ENCODE results near the gene NACC2.

The NACC2 gene

DNA sequence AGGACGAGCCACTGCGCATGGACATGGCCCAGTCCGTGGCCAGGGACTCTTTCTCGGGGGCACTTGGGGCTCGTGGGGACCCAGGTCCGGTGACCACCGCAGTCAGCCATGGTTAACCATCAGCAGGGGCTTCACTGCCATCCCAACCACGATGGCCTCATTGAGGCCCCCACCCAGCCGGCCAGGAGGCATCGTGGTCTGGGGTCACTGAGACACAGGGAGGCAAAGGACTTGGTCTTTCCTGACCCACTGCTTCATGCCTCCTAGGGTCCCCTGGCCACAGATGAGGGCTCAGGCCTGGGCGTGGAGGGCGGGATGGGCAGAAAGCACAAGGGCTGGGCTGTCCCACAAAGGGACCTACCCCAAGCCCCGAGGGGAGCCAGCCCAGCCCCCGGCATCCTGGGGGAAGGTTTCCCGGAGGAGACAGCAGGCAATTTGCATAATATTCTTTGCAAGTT lies 6.6 kb downstream of the NACC2 start:
- Histone ChIP-seq H3K4me3 (ENCODE audit: low read length) (no peak overlapping the region), H3K27ac (ENCODE audit: low read length) (no peak overlapping the region), H3K9ac (ENCODE audit: low read length) (no peak overlapping the region), H3K4me1 (ENCODE audit: control insufficient read depth, low read depth, low read length) (peaks cover 3% of the 10 kb centered on the region), H3K27me3 (ENCODE audit: control insufficient read depth, insufficient read depth, low read length) (peaks cover 10% of the 10 kb centered on the region), H3K36me3 (ENCODE audit: control insufficient read depth, low read depth, low read length) (no peaks in the 10 kb centered on the region), H3K9me3 (ENCODE audit: control insufficient read depth, low read depth, low read length) (no peaks in the 10 kb centered on the region)

DNA sequence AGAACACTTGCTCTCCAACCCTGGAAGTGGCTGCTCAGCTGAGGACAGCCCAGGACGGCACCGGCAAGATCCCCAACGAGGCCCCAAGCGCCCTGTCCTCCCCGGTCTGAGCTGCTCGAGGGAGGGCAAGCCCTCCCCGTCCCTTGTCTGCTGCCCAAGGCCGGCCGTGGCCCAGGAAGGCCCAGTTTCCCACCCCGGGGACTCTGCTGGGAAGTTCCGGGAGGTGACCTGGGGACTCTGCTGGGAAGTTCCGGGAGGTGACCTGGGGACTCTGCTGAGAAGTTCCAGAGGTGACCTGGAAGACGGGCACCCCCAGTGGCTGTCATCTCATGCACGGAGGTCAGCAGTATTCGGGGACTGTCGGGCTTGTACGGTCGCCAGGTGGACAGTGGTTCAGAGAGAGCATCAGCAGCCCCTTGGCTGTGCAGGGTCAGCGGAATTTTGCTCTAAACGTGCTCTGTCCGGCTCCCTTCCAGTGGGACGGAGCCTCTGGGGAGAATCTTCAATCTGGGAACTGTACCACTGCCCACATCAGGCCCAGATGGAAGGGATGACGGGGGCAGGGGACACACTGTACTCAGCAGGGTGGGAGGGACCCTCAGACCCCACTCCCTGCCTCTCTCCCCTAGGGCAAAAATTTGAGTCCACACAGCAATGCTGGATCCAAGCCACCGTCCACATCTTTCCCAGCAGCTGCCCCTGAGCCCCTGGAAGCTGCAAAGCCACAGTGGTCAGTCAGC lies 7.2 kb downstream of the NACC2 start:
- no peak overlapping the region for H3K27ac ChIP-seq (ENCODE audit: low read length)
- no peaks in the 10 kb centered on the region for H3K36me3 ChIP-seq (ENCODE audit: control insufficient read depth, low read depth, low read length)
- H3K4me1 ChIP-seq (ENCODE audit: control insufficient read depth, low read depth, low read length), result peaks cover 3% of the 10 kb centered on the region
- H3K9ac ChIP-seq (ENCODE audit: low read length), result no peak overlapping the region
- H3K27me3 ChIP-seq (ENCODE audit: control insufficient read depth, insufficient read depth, low read length), result peaks cover 5% of the 10 kb centered on the region
- H3K4me3 ChIP-seq (ENCODE audit: low read length), result no peak overlapping the region
- no peaks in the 10 kb centered on the region for H3K9me3 ChIP-seq (ENCODE audit: control insufficient read depth, low read depth, low read length)

DNA sequence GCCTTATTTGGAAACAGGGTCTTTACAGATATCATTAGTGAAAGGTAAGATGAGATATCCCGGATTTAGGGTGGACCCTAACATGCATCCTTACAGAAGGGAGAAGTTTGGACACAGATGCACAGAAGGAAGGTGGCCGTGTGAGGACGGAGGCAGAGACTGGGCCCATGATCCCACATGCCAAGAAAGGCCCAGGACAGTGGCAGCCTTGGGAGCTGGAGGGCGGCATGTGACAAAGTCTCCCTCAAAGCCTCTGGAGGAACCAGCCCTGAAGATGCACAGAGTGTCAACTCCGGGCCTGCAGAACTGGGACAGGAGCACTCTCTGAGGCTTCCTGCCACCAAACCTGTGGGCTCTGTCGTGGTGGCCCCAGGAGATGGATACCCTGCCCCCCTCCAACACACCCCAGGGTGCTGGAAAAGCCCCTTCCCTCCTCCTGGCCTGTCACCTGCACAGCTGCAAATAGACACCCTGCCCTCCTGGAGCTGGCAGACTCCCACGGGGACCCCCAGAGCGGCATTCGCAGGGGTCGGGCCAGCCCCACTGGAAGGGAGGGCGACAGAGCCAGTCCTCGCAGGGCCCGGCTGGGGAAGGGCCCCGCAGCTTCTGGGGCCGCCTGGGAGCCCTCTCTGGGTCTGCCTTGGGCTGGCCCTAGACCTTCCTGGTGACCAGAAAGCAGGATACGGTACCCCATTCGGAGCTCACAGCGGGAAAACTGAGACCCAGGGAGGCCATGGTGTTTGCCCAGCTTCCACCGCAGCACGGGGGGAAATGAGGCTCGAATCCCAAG lies 7.9 kb downstream of the NACC2 start:
- peaks cover 3% of the 10 kb centered on the region for H3K4me1 ChIP-seq (ENCODE audit: control insufficient read depth, low read depth, low read length)
- H3K27me3 ChIP-seq (ENCODE audit: control insufficient read depth, insufficient read depth, low read length), result no peaks in the 10 kb centered on the region
- H3K36me3 ChIP-seq (ENCODE audit: control insufficient read depth, low read depth, low read length), result no peaks in the 10 kb centered on the region
- H3K4me3 ChIP-seq (ENCODE audit: low read length), result no peak overlapping the region
- H3K9me3 ChIP-seq (ENCODE audit: control insufficient read depth, low read depth, low read length), result no peaks in the 10 kb centered on the region
- H3K9ac ChIP-seq (ENCODE audit: low read length), result no peak overlapping the region
- no peak overlapping the region for H3K27ac ChIP-seq (ENCODE audit: low read length)

DNA sequence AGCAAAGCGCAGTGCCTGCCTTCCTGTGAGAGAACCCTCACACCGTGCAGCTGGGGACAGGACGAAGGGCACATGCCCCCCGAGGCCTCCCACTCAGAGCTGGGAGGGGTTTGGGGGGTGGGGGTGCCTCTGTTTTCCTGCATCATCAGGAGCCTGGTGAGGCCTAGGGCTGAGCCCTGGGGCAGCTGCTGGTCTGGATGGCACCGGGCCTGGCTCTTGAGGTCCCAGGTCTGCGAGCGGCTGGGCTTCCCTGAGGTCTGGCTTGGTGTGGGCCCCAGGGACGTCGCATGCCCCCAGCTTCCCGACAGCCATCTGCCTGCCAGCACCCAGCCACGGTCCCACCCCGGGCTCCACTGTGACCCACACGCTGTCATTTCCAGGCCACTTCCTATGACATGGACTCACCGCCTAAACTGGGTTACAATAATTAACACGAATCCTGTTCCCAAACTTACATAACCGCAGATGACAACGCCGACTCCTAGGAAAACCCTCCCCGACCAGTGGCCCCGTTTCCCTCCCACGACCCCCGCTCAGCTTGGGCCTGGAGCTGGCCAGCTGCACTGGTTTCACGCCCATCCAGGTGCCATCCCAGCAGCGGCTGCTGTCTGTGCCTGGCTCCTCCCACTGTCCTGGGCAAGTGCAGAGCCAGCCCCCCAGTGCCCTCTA lies 8.7 kb downstream of the NACC2 start:
- H3K9ac ChIP-seq (ENCODE audit: low read length), result no peak overlapping the region
- no peaks in the 10 kb centered on the region for H3K36me3 ChIP-seq (ENCODE audit: control insufficient read depth, low read depth, low read length)
- H3K9me3 ChIP-seq (ENCODE audit: control insufficient read depth, low read depth, low read length), result no peaks in the 10 kb centered on the region
- no peaks in the 10 kb centered on the region for H3K27me3 ChIP-seq (ENCODE audit: control insufficient read depth, insufficient read depth, low read length)
- H3K4me1 ChIP-seq (ENCODE audit: control insufficient read depth, low read depth, low read length), result peaks cover 3% of the 10 kb centered on the region
- no peak overlapping the region for H3K27ac ChIP-seq (ENCODE audit: low read length)
- no peak overlapping the region for H3K4me3 ChIP-seq (ENCODE audit: low read length)

DNA sequence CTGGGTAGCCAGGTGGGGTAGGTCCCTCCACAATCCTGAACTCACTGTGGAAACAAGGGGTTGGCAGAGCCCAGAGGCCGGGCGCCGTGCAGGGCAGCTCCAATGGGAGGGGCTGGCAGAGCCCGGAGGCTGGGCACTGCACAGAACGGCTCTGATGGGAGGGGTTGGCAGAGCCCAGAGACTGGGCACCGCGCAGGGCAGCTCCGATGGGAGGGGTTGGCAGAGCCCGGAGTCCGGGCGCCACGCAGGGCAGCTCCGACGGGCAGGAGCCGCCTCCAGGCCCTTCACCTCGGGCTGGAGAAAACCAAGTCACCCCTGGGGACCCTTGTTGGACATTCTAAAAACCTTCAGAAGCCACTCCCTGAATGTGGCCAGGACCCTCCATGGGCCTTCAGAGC lies 9.3 kb downstream of the NACC2 start:
- Histone ChIP-seq H3K4me1 (ENCODE audit: control insufficient read depth, low read depth, low read length) (peaks cover 3% of the 10 kb centered on the region), H3K4me3 (ENCODE audit: low read length) (no peak overlapping the region), H3K9me3 (ENCODE audit: control insufficient read depth, low read depth, low read length) (no peaks in the 10 kb centered on the region), H3K27me3 (ENCODE audit: control insufficient read depth, insufficient read depth, low read length) (no peaks in the 10 kb centered on the region), H3K9ac (ENCODE audit: low read length) (no peak overlapping the region), H3K27ac (ENCODE audit: low read length) (no peak overlapping the region), H3K36me3 (ENCODE audit: control insufficient read depth, low read depth, low read length) (no peaks in the 10 kb centered on the region)

DNA sequence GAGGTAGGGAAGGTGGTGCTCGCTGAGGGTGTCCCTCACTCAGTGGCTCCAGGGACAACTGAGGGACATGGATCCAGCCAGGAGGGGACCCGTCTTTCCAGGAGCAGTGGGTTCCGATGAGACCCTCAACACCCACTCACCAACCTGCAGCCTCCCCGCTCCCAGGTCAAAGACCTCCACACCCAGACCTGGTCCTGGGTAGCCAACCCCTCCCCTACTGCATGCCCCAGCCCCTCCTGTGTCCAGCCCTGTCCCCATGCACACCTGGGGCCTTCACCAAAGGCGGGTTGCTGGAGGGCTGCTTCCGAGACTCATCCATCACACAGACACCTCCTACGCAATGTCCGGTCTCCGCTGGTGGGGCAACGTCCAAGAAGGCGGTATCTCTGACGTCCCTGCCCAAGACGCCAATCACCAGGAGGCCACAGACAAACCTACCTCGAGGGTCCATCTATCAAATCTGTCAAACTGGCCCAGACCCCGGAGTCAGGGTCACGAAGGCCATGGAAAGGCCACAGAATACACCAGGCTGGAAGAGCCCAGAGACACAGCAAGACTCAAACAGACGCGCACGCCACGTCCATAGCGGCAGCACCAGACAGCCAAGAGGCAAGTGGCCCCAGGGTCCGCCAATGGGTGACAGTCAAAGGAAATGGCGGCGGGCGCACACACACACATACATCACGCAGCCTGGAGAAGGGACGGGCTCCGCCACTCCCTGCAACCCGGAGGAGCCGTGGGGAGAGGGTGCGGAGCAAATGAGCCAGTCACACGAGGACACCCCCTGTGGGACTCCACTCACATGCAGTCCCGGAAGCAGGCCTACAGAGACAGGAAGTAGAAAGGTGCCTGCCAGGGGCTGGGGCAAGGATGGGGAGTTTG lies 10.8 kb downstream of the NACC2 start:
- Histone ChIP-seq H3K4me3 (ENCODE audit: low read length) (no peak overlapping the region), H3K4me1 (ENCODE audit: control insufficient read depth, low read depth, low read length) (no peaks in the 10 kb centered on the region), H3K36me3 (ENCODE audit: control insufficient read depth, low read depth, low read length) (no peaks in the 10 kb centered on the region), H3K27ac (ENCODE audit: low read length) (no peak overlapping the region), H3K9me3 (ENCODE audit: control insufficient read depth, low read depth, low read length) (no peaks in the 10 kb centered on the region), H3K9ac (ENCODE audit: low read length) (no peak overlapping the region), H3K27me3 (ENCODE audit: control insufficient read depth, insufficient read depth, low read length) (no peaks in the 10 kb centered on the region)

DNA sequence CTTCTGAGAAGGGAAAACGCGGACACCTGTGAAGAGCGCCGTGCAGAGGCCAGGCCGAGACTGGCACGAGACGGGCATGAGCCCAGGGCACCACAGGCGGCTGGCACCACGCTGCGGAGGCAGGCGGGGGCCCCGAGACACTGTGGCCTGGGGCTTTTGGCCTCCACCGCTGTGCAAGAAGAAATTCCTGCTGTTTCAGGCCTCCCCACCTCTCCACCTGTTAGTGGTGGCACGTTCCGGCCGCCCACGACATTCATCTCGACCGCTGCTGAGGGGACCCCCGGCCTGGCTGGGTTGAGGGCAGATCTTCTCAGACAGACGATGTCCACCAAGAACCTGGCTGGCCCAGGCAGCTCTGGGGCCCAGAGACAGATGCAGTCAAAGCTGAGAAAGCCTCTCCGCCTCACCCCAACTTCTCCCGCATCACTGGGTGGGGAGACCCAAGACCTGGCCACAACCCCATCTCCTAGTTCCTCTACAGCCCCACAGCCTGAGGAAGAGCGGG lies 11.5 kb downstream of the NACC2 start:
- Histone ChIP-seq H3K27ac (ENCODE audit: low read length) (no peak overlapping the region), H3K9me3 (ENCODE audit: control insufficient read depth, low read depth, low read length) (no peaks in the 10 kb centered on the region), H3K4me3 (ENCODE audit: low read length) (no peak overlapping the region), H3K9ac (ENCODE audit: low read length) (no peak overlapping the region), H3K27me3 (ENCODE audit: control insufficient read depth, insufficient read depth, low read length) (no peaks in the 10 kb centered on the region), H3K36me3 (ENCODE audit: control insufficient read depth, low read depth, low read length) (no peaks in the 10 kb centered on the region), H3K4me1 (ENCODE audit: control insufficient read depth, low read depth, low read length) (no peaks in the 10 kb centered on the region)

DNA sequence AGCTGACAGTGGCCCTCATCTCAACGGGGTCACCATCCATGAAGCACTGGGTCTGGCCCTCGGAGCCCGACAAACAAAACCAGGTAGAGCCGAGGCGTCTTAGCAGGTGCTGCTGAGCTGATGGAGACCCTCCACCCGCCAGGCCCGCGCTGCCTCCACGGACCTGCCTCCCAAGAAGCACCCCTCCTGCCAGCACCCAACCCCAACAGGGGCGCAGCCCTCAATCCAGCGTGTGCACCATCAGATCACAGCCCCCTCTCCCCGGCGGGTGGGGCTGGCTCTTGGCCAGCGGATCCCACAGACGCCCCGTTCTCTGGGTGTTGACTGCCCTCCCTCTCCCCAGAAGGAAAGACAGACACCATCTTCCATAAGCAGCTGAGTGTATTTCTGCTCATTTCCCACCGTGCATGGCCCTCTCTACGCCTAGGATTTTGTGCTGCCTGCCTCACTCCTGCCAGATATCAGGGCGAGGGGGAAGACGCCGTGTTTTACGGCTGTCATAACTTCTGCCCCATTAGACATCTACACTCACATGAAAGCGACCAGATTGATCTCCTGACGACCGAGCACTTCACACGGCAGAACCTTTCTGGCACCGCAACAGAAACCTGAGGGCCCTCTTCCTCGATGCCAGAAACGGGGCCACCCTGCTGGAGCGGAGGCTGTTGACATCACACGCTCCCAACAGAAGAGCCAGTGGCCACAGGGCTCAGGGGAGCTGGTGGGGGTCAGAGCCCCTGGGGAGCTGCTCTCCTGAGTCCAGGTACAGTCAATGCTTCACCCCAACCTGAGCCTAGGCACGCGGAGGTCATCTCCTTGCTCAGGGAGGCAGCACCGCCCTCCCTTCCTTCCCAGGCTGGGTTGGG lies 12.4 kb downstream of the NACC2 start:
- no peaks in the 10 kb centered on the region for H3K9me3 ChIP-seq (ENCODE audit: control insufficient read depth, low read depth, low read length)
- no peaks in the 10 kb centered on the region for H3K36me3 ChIP-seq (ENCODE audit: control insufficient read depth, low read depth, low read length)
- H3K9ac ChIP-seq (ENCODE audit: low read length), result no peak overlapping the region
- no peak overlapping the region for H3K27ac ChIP-seq (ENCODE audit: low read length)
- no peaks in the 10 kb centered on the region for H3K4me1 ChIP-seq (ENCODE audit: control insufficient read depth, low read depth, low read length)
- no peak overlapping the region for H3K4me3 ChIP-seq (ENCODE audit: low read length)
- no peaks in the 10 kb centered on the region for H3K27me3 ChIP-seq (ENCODE audit: control insufficient read depth, insufficient read depth, low read length)

DNA sequence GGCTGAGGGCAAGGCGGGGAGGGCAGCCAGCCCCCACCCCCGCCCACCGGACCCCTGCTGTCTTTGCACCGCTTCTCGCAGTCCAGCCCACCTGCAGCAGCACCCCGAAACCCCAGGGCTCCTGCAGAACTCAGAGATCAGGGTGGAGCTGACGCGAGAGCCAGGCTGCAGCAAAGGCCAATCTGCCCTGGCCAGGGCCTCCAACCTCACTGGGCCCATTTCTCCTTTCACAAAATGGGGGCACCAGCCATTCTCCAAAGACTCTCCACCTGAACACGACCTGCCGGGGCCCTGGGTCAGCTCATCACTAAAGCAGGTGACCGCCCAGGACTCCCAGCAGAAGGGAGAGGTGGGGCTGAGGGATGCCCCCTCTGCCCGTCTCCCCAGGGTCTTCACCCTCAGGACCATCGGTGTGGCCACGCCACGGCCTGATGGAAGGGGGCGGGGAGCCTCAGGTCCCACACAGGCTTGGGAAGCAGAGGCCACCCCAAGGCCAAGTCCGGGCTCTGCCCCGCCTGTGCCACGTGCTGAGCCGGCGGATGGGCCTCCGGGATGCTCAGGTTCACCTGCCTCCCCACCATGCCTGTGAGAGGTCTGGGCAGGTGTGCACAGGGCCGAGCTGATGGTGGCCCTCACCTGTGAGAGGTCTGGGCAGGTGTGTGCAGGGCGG lies 13.1 kb downstream of the NACC2 start:
- no peaks in the 10 kb centered on the region for H3K36me3 ChIP-seq (ENCODE audit: control insufficient read depth, low read depth, low read length)
- H3K4me3 ChIP-seq (ENCODE audit: low read length), result no peak overlapping the region
- no peaks in the 10 kb centered on the region for H3K9me3 ChIP-seq (ENCODE audit: control insufficient read depth, low read depth, low read length)
- no peak overlapping the region for H3K9ac ChIP-seq (ENCODE audit: low read length)
- no peak overlapping the region for H3K27ac ChIP-seq (ENCODE audit: low read length)
- H3K27me3 ChIP-seq (ENCODE audit: control insufficient read depth, insufficient read depth, low read length), result no peaks in the 10 kb centered on the region
- H3K4me1 ChIP-seq (ENCODE audit: control insufficient read depth, low read depth, low read length), result no peaks in the 10 kb centered on the region
